ENCODE data around the gene CCT4.

- TF ChIP-seq, protein P1, sequence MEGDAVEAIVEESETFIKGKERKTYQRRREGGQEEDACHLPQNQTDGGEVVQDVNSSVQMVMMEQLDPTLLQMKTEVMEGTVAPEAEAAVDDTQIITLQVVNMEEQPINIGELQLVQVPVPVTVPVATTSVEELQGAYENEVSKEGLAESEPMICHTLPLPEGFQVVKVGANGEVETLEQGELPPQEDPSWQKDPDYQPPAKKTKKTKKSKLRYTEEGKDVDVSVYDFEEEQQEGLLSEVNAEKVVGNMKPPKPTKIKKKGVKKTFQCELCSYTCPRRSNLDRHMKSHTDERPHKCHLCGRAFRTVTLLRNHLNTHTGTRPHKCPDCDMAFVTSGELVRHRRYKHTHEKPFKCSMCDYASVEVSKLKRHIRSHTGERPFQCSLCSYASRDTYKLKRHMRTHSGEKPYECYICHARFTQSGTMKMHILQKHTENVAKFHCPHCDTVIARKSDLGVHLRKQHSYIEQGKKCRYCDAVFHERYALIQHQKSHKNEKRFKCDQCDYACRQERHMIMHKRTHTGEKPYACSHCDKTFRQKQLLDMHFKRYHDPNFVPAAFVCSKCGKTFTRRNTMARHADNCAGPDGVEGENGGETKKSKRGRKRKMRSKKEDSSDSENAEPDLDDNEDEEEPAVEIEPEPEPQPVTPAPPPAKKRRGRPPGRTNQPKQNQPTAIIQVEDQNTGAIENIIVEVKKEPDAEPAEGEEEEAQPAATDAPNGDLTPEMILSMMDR (IDR thresholded peaks at IDR 0.05) = no peak
- no peak for TF ChIP-seq ZFX (IDR thresholded peaks at IDR 0.05; ENCODE audit: borderline replicate concordance)
These were observed 53.6 kb downstream of the CCT4 start for GRCh38 chr2:61834893-61835292.

Data from 22Rv1 (cell line).